Central memory CD4-positive, alpha-beta T cell (primary cell): ENCODE measurements around the gene QRSL1.
"Not testable (repeated sequence)": the region's sequence is repeated elsewhere in the genome, so short reads cannot be mapped to it uniquely, and the experiment has no call there.

Experiments
- DNase-seq: peaks from one replicate; pipeline ENCODE4 v3.0.0; 2022

QRSL1 gene

GRCh38 chr6:106684011-106684410, 54.6 kb downstream of the QRSL1 start:
- DNase-seq: no peak

GRCh38 chr6:106685833-106686232, 56.5 kb downstream of the QRSL1 start:
- DNase-seq: no peak

- DNase-seq: no peak
Observed at GRCh38 chr6:106688177-106688951, 59.0 kb downstream of the QRSL1 start.

- no peak for DNase-seq
Observed at GRCh38 chr6:106692112-106692818, 62.9 kb downstream of the QRSL1 start.

- DNase-seq: no peak
Observed at GRCh38 chr6:106692819-106693208, 63.4 kb downstream of the QRSL1 start.

- no peak for DNase-seq
Observed at GRCh38 chr6:106693418-106693817, 64.0 kb downstream of the QRSL1 start.

- no peak for DNase-seq
Observed at GRCh38 chr6:106694343-106694742, 65.0 kb downstream of the QRSL1 start.

- DNase-seq: no peak
Observed at GRCh38 chr6:106700581-106700980, 71.2 kb downstream of the QRSL1 start.

- not testable (repeated sequence) for DNase-seq
Observed at GRCh38 chr6:106701201-106701600, 71.8 kb downstream of the QRSL1 start.

- no peak for DNase-seq
Observed at GRCh38 chr6:106702046-106702445, 72.7 kb downstream of the QRSL1 start.

- DNase-seq: no peak
Observed at GRCh38 chr6:106702451-106703110, 73.2 kb downstream of the QRSL1 start.

GRCh38 chr6:106704327-106704726, 74.9 kb downstream of the QRSL1 start:
- DNase-seq: no peak

- no peak for DNase-seq
Observed at GRCh38 chr6:106705156-106705555, 75.8 kb downstream of the QRSL1 start.

GRCh38 chr6:106710580-106710979, 81.2 kb downstream of the QRSL1 start:
- DNase-seq: no peak

GRCh38 chr6:106714281-106714680, 84.9 kb downstream of the QRSL1 start:
- no peak for DNase-seq

GRCh38 chr6:106715922-106716321, 86.5 kb downstream of the QRSL1 start:
- no peak for DNase-seq

GRCh38 chr6:106716966-106717365, 87.6 kb downstream of the QRSL1 start:
- no peak for DNase-seq
